ENCODE results near the gene SPOP. TPM values are rescaled to one million over a fixed set of nuclear protein-coding genes. Genes with fewer than 3 reads are reported as not detected.
"Not testable (repeated sequence)": the region's sequence is repeated elsewhere in the genome, so short reads cannot be mapped to it uniquely, and the experiment has no call there.

Gene SPOP
- total RNA-seq = 10 to 100 TPM; 72.2 to 81.3 (median 74.7) TPM

DNA sequence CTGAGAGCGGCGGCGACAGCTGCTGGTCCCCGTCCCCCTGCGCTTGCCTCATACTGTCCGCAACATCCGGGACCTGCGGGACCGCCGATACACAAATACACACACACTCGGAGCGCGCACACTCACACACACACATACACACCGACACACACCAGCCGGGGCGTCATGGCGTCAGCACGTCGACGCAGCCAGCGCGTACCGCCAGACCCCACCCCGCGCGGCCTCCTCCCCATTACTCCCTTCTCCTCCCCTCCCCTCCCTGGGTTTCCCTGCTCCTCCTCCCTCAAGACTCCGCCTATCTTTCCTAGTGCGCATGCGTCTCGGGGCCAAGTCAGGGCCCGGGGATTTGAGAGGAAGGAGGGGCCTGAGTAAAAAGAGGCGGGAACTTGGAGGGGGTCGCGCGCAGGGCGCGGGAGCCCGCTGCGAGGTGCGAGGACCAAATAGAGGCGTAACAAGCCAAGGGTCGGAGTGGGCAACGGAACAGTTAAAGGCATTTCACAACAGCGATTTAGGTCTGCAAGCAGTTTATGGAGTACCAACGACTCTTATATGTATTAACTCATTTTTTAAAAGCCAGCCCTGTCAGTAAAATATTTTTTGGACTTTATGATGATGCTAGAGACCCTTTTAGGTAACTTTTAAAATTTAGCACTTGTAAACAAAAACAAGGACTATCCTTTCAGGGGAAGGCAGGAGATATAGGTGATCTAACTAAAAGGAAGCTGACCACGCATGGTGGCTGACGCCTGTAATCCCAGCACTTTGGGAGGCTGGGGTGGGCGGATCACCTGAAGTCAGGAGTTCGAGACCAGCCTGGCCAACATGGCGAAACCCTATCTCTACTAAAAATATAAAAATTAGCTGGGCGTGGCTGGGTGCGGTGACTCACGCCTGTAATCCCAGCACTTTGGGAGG, at the start of gene SPOP:
Gene SPOP (minus strand): TSS at position 165 of the 915 bp plus-strand sequence. CDS start 55,287 bp downstream, outside the sequence.
- no peaks in the 10 kb centered on the region for H3K27me3 ChIP-seq
- peaks cover 0 to 14% (median 0%) of the 10 kb centered on the region in 3 donors for H3K36me3 ChIP-seq
- no peaks in the 10 kb centered on the region for H3K9me3 ChIP-seq
- peak within 1 kb of the TSS; percentile 88 to 100 (median 98) for H3K27ac ChIP-seq
- H3K4me1 ChIP-seq = peaks cover 0 to 38% (median 11%) of the 10 kb centered on the region in 4 donors
- H3K4me3 ChIP-seq = peak within 1 kb of the TSS; percentile 50 to 90 (median 70)
- DNase-seq = peak; percentile 99 to 100 (median 99)
- TF ChIP-seq CTCF (IDR thresholded peaks at IDR 0.05) = no peak
- TF ChIP-seq POLR2A (IDR thresholded peaks at IDR 0.05) = peak; percentile 17 to 66

GRCh38 chr17:49727380-49727779, 49.5 kb upstream of the SPOP start:
- TF ChIP-seq CTCF (IDR thresholded peaks at IDR 0.05) (no peak), POLR2A (IDR thresholded peaks at IDR 0.05) (no peak)
- H3K27ac ChIP-seq = peak overlapping the region in 1 of 4 donors; percentile 3
- peaks cover 0 to 7% (median 0%) of the 10 kb centered on the region in 3 donors for H3K36me3 ChIP-seq
- no peak overlapping the region for H3K4me3 ChIP-seq
- H3K4me1 ChIP-seq = peaks cover 0 to 37% (median 0%) of the 10 kb centered on the region in 4 donors
- no peaks in the 10 kb centered on the region for H3K27me3 ChIP-seq
- no peak for DNase-seq
- no peaks in the 10 kb centered on the region for H3K9me3 ChIP-seq

DNA sequence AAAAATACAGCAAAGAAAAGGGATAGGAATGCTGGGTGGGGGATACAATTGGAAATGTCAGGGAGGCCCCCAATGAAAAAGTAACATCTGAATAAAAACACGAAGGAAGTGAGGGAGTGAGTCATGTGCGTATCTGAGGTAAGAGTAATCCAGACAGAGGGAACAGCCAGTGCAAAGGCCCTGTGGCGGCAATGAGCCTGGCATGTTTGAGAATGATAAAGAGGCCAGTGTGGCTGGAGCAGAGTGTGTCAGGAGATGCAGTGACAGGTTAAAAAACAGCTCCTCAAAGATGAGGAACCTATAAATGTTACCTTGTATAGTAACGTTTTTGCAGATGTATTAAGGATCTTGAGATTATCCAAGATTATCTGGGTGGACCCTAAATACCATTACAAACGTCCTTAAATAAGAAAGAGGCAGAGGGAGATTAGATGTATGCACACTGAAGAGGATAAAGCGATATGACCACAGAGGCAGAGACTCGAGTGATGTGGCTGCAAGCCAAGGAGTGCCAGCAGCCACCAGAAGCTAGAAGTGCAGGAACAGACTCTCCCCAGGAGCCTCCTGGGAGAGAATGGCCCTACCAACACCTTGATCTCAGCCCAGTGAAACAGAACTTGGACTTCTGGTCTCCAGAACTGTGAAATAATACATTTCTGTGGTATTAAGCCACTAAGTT, 47.7 kb upstream of the SPOP start:
- peaks cover 0 to 13% (median 0%) of the 10 kb centered on the region in 3 donors for H3K36me3 ChIP-seq
- H3K4me3 ChIP-seq = no peak overlapping the region
- H3K4me1 ChIP-seq = peaks cover 0 to 30% (median 0%) of the 10 kb centered on the region in 4 donors
- TF ChIP-seq CTCF (IDR thresholded peaks at IDR 0.05) = no peak
- no peaks in the 10 kb centered on the region for H3K9me3 ChIP-seq
- no peaks in the 10 kb centered on the region for H3K27me3 ChIP-seq
- no peak for DNase-seq
- H3K27ac ChIP-seq = peak overlapping the region in 1 of 4 donors; percentile 24

- not testable (repeated sequence) for DNase-seq, H3K9me3 ChIP-seq, H3K4me3 ChIP-seq, H3K27me3 ChIP-seq
- H3K27ac ChIP-seq = peak overlapping the region in 1 of 4 donors; percentile 72
- H3K4me1 ChIP-seq = peaks cover 0 to 20% (median 0%) of the 10 kb centered on the region in 4 donors
- peaks cover 0 to 21% (median 0%) of the 10 kb centered on the region in 3 donors for H3K36me3 ChIP-seq
Measured at GRCh38 chr17:49724552-49724951, 46.7 kb upstream of the SPOP start.

DNA sequence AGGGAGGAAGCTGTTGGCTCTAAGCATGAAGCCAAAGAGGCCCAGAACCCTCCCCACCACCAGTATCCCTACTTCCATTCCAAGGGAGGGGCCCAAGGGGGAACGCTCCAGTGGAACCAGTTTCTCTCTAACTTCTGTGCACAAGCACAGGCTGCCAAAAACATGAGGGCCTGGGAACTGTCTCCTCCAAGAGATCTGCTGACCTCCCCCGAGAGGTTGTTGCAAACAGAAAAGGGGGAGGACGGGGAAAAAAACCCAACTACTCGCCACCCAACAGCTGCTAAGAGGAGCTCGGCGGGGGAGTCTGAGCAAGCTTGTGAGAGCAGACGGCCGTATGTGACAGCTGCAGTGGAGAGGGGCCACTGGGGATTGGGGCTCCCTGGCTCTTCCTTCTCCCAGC, 45.5 kb upstream of the SPOP start:
- Histone ChIP-seq H3K27me3 (no peaks in the 10 kb centered on the region), H3K9me3 (no peaks in the 10 kb centered on the region), H3K27ac (peak overlapping the region in 3 of 4 donors; percentile 35 to 72 (median 52)), H3K36me3 (peaks cover 0 to 32% (median 0%) of the 10 kb centered on the region in 3 donors), H3K4me3 (no peak overlapping the region), H3K4me1 (peaks cover 0 to 11% (median 0%) of the 10 kb centered on the region in 4 donors)
- no peak for DNase-seq
- TF ChIP-seq CTCF (IDR thresholded peaks at IDR 0.05) (no peak), POLR2A (IDR thresholded peaks at IDR 0.05) (no peak)
